ENCODE data around the gene STAMBP. TPM values are rescaled to one million over a fixed set of nuclear protein-coding genes. Genes with fewer than 3 reads are reported as not detected.

The STAMBP gene
- total and polyA plus RNA-seq, 2 donors (not counting 1 experiment from before 2014, with no cell fraction given): 23.3 to 44.2 TPM

DNA sequence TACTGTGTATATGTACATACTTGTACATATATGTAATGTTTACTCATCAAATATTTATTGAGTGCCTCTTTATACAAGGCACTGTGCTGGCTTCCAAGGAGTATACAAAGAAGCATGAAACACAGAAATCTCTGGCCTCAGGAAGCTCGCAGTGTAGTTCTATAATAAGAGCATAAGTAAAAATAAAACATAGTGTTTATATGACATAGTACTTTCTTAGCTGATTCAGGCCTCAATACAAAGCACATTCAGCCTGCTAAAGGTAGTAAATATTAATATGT, 13.9 kb downstream of the STAMBP start:
- no peak overlapping the region for H2AFZ ChIP-seq (ENCODE audit: low read length)
- H4K20me1 ChIP-seq (ENCODE audit: control insufficient read depth, extremely low read depth, insufficient read depth, low read length): no peaks in the 10 kb centered on the region
- no peaks in the 10 kb centered on the region for H3K79me2 ChIP-seq (ENCODE audit: control insufficient read depth, insufficient read depth, low read length)
- no peak overlapping the region for H3K4me3 ChIP-seq (replicated peaks in 1 of 4; ENCODE audit: control extremely low read depth in 1 of 4, insufficient read depth in 1 of 4, low read depth in 3 of 4, low read length in 4 of 4)
- no peaks in the 10 kb centered on the region for H3K4me1 ChIP-seq (ENCODE audit: control insufficient read depth, extremely low read depth, insufficient read depth, low read length)
- H3K9me3 ChIP-seq (ENCODE audit: control insufficient read depth, insufficient read depth, low read depth, low read length): no peaks in the 10 kb centered on the region
- no peaks in the 10 kb centered on the region for H3K27me3 ChIP-seq (ENCODE audit: control insufficient read depth, insufficient read depth, low read length)
- DNase-seq (ENCODE audit: low read depth in 2 of 2): no peak
- H3K27ac ChIP-seq (ENCODE audit: insufficient read depth, low read length): no peak overlapping the region
- peaks cover 7% of the 10 kb centered on the region for H3K36me3 ChIP-seq (ENCODE audit: control insufficient read depth, insufficient read depth, low read length)
- no peak overlapping the region for H3K4me2 ChIP-seq (ENCODE audit: extremely low read depth, insufficient read depth, low read length)
- H3K9ac ChIP-seq (ENCODE audit: insufficient read depth, low read length): no peak overlapping the region
- TF ChIP-seq, protein P1, sequence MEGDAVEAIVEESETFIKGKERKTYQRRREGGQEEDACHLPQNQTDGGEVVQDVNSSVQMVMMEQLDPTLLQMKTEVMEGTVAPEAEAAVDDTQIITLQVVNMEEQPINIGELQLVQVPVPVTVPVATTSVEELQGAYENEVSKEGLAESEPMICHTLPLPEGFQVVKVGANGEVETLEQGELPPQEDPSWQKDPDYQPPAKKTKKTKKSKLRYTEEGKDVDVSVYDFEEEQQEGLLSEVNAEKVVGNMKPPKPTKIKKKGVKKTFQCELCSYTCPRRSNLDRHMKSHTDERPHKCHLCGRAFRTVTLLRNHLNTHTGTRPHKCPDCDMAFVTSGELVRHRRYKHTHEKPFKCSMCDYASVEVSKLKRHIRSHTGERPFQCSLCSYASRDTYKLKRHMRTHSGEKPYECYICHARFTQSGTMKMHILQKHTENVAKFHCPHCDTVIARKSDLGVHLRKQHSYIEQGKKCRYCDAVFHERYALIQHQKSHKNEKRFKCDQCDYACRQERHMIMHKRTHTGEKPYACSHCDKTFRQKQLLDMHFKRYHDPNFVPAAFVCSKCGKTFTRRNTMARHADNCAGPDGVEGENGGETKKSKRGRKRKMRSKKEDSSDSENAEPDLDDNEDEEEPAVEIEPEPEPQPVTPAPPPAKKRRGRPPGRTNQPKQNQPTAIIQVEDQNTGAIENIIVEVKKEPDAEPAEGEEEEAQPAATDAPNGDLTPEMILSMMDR (conservative IDR thresholded peaks at IDR 0.05 in 1 of 2, IDR thresholded peaks at IDR 0.05 in 1 of 2; ENCODE audit: low read depth in 1 of 2, low read length in 2 of 2): no peak
- TF ChIP-seq EZH2 (IDR thresholded peaks at IDR 0.05; ENCODE audit: low read length, missing control alignments): no peak

DNA sequence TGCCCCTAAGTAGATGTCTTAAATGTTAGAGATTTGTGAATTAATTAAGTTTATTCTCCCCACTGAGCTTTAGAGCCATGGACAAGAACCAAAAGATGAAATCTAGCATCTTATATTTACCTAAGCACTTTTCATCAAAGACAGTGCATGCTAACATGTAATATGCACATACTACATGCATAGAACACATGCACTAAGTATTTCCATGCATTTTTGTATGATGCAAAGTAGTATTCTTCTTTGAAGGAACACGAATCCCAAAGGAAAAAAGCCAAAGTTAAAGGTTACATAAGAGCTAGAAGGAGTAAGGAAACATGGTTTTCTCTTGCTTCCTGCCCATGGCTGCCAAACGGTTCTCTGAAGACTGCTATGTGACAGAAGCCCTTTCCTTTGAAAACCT, 15.3 kb downstream of the STAMBP start:
- no peaks in the 10 kb centered on the region for H3K27me3 ChIP-seq (ENCODE audit: control insufficient read depth, insufficient read depth, low read length)
- H3K4me1 ChIP-seq (ENCODE audit: control insufficient read depth, extremely low read depth, insufficient read depth, low read length): no peaks in the 10 kb centered on the region
- H3K4me2 ChIP-seq (ENCODE audit: extremely low read depth, insufficient read depth, low read length): no peak overlapping the region
- no peak overlapping the region for H3K27ac ChIP-seq (ENCODE audit: insufficient read depth, low read length)
- no peak for TF ChIP-seq EZH2 (IDR thresholded peaks at IDR 0.05; ENCODE audit: low read length, missing control alignments)
- TF ChIP-seq, protein P1 (conservative IDR thresholded peaks at IDR 0.05 in 1 of 2, IDR thresholded peaks at IDR 0.05 in 1 of 2; ENCODE audit: low read depth in 1 of 2, low read length in 2 of 2): no peak
- H3K79me2 ChIP-seq (ENCODE audit: control insufficient read depth, insufficient read depth, low read length): no peaks in the 10 kb centered on the region
- H3K4me3 ChIP-seq (replicated peaks in 1 of 4; ENCODE audit: control extremely low read depth in 1 of 4, insufficient read depth in 1 of 4, low read depth in 3 of 4, low read length in 4 of 4): no peak overlapping the region
- no peak overlapping the region for H3K9ac ChIP-seq (ENCODE audit: insufficient read depth, low read length)
- peaks cover 7% of the 10 kb centered on the region for H3K36me3 ChIP-seq (ENCODE audit: control insufficient read depth, insufficient read depth, low read length)
- DNase-seq (ENCODE audit: low read depth in 2 of 2): no peak
- no peaks in the 10 kb centered on the region for H3K9me3 ChIP-seq (ENCODE audit: control insufficient read depth, insufficient read depth, low read depth, low read length)
- H4K20me1 ChIP-seq (ENCODE audit: control insufficient read depth, extremely low read depth, insufficient read depth, low read length): no peaks in the 10 kb centered on the region
- H2AFZ ChIP-seq (ENCODE audit: low read length): no peak overlapping the region

DNA sequence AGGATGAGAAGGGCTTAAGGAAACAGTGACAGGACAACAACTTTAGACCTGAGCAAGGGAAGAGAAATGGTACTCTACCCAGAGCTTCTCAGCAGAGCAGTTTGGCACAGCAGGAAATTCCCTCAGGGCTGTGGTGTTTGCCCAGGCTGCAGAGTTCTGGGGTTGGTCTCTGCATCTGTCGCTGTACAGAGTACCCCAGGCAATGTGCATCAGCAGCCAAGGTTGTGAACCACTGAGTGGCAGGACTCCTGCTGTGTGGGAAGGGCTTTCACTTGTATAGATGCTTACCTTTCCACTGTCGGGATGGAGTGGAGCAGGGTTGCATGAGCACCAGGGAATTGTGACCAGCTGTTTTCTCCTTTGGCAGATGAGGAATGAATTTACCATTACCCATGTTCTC, 21.2 kb downstream of the STAMBP start:
- no peaks in the 10 kb centered on the region for H3K79me2 ChIP-seq (ENCODE audit: control insufficient read depth, insufficient read depth, low read length)
- no peak overlapping the region for H3K27ac ChIP-seq (ENCODE audit: insufficient read depth, low read length)
- no peaks in the 10 kb centered on the region for H3K9me3 ChIP-seq (ENCODE audit: control insufficient read depth, insufficient read depth, low read depth, low read length)
- no peaks in the 10 kb centered on the region for H3K27me3 ChIP-seq (ENCODE audit: control insufficient read depth, insufficient read depth, low read length)
- DNase-seq (ENCODE audit: low read depth in 2 of 2): no peak
- peaks cover 7% of the 10 kb centered on the region for H3K4me1 ChIP-seq (ENCODE audit: control insufficient read depth, extremely low read depth, insufficient read depth, low read length)
- no peak overlapping the region for H3K9ac ChIP-seq (ENCODE audit: insufficient read depth, low read length)
- no peak overlapping the region for H2AFZ ChIP-seq (ENCODE audit: low read length)
- no peak for TF ChIP-seq EZH2 (IDR thresholded peaks at IDR 0.05; ENCODE audit: low read length, missing control alignments)
- TF ChIP-seq, protein P1 (conservative IDR thresholded peaks at IDR 0.05 in 1 of 2, IDR thresholded peaks at IDR 0.05 in 1 of 2; ENCODE audit: low read depth in 1 of 2, low read length in 2 of 2): no peak
- peaks cover 8% of the 10 kb centered on the region for H3K36me3 ChIP-seq (ENCODE audit: control insufficient read depth, insufficient read depth, low read length)
- H4K20me1 ChIP-seq (ENCODE audit: control insufficient read depth, extremely low read depth, insufficient read depth, low read length): no peaks in the 10 kb centered on the region
- no peak overlapping the region for H3K4me3 ChIP-seq (replicated peaks in 1 of 4; ENCODE audit: control extremely low read depth in 1 of 4, insufficient read depth in 1 of 4, low read depth in 3 of 4, low read length in 4 of 4)
- H3K4me2 ChIP-seq (ENCODE audit: extremely low read depth, insufficient read depth, low read length): no peak overlapping the region
